Embryonic facial prominence (tissue), 1 donor: Measurements from ENCODE around the gene DCST2.

Experiments
- DNase-seq: peaks from one replicate; pipeline ENCODE4 v3.0.0-alpha.2; 2016; ENCODE audit errors: extremely low spot score

Gene DCST2

DNA sequence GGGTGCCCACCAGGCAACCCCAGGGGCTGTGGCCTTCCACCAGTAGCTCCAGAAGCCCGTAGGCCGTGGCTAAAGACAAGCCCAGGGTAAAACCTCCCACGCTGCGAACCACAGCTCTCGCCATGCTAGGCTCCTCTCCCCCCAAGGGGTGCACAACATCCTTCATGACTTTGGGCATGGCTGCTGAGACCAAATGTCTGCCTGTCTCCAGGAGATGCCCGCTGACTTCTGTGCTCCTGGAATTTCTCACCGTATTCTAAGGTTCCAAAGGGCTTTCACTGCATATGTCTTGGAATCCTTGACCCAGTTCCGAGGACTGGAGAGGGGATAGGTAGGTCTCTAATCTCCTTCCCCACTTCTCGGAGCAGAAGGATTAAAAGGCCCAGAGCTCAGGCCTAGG is at the start of gene DCST2, which contains the start of gene DCST1:
TSS of gene DCST2 (minus strand) at position 258 of the 400 bp plus-strand sequence. CDS start at position 178, 80 bp downstream.
TSS of gene DCST1 (plus strand) at position 301 of the 400 bp plus-strand sequence. CDS start 213 bp downstream, outside the sequence.
- DNase-seq, result no peak

DNA sequence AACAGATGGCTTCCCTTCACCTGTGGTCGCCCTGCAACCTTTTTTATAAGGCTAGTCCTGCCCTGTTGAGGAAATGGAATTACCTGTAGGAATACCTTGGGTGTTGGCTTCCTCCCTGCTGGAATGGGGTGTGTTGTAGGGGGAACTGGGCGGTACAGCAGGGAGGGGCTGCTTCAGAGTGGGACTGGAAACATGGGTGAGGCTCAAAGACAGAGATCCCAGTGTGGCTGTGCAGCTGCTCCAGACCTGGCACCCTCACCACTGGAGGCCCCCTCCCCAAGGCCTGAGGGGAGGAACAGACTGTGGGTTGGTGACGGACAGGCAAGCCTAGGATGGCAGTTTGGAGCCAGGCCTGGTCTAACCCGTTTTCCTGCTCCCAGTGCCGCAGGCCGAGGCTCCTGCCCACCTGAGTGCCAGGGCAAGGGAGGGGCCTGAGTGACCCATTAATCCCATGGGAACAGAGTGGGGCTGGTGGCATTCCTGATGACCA is 49.5 kb upstream of the DCST2 start:
- DNase-seq, result no peak

DNA sequence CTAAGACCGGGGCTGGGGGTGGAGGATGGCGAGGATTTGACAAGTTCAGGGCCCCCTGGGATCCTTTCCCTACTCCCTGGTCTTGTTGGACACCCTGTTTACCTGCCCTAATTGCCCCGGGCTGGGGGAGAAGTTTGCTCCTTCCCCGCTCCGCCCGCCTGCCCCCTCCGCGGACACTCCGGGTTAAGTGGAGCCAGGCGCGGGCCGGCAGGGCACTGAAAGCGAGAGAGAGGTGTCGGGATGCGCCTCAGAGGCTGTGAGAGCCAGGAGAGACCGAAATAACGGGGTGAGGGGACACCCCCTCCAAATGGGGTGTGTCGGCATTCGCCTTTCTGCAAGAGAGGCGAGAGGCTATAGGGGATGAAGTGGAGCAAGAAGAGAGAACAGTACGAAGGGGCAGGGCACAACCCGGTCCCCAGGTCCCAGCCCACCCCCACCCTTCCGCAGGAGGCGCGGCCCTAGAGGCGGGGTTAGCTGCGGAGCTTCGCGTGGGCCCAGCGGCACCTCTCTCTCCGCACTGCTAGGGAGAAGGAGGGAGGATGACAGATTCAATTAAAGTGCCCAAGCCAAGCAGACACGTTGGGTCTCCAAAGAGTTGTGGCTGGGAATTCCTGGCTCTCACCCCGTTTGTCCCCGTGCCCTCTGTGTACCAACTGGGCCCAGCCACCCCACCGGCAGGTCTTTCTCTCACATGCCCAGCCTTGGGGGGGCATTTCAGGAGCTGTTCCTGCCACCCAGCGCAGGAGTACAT is 48.9 kb upstream of the DCST2 start:
- no peak for DNase-seq

DNA sequence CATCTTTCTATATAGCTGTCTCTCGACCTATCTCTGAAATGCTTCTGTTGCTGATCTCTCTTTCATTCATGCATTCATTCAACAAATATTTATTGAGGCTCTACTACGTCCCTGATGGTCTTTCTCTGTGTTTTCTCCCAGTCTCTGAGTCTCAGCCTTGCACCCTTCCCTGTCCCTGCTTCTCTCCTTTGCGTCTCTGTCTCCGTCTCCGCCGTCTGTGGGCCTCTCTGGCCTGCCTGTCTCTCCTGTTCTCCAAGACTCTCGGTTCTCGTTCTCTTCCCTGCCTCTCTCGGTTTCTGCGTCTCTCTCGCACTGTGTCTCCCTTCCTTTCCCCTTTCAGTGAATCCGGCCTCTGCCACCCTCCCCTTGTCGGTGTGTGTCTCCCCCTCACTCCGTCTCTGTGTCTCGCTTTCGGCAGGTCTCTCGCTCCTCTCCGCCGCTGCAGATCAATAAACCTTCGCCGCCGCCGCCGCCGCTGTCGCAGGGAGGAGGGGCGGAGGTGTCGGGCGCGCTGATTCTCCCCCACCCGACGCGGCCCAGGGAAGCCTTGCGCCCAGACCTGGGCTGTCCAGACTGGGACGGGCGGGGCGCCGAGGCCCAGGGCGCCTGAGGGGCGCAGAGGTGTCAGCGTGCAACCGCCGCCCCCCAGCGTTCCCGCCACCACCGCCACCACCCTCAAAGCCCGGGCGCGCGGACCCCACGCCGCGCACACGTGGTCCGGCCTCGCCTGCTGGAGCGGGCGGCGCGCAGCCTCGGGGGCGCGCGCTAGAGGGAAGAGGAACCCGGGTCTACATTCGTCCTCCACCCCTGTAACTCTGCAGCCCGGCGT is 48.1 kb upstream of the DCST2 start:
- DNase-seq, result no peak

DNA sequence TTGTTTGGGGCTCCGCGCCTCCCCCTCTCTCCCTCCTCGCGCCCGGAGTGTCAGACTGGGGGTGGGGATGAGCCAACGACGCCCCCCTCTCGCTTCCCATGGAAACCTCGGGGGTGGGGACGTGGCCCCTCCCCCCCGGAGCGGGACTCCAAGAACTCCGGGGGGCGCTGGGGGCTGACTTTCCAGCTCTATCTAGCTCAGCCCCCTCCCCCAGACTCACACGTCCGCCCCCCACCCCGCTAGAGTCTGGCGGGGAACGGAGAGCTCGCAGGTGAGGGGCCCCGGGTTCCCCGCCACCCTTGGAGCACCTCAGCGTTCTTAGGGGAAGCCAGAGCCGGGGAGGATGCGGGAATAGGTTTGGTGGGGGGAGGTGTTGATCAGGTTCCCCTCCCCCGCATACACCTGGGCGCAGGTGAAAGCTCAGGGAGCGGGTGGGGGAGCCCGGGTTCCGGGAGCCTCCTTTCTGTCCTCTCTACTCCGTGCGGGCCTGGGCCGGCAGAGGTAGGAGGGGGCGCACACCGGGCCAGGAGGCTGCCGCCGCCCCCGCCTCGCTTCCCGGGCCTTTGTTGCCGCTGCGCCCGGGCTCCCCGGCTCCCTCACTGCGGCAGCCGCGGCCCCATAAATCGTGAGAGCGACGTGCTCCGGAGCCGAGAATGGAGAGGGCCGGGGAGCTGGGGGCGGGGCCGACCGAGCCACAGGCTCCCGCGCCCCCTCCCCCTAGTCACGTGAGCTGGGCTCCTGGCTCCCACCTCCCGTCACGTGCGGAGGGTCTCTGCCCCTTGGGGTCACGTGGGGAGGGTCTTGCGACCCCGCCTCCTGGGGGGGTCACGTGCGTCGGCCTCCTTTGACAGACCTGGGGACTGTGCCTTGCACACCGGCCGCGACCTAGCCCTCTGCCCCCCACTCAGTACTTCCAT is 47.0 kb upstream of the DCST2 start:
- peak; percentile 75 for DNase-seq

DNA sequence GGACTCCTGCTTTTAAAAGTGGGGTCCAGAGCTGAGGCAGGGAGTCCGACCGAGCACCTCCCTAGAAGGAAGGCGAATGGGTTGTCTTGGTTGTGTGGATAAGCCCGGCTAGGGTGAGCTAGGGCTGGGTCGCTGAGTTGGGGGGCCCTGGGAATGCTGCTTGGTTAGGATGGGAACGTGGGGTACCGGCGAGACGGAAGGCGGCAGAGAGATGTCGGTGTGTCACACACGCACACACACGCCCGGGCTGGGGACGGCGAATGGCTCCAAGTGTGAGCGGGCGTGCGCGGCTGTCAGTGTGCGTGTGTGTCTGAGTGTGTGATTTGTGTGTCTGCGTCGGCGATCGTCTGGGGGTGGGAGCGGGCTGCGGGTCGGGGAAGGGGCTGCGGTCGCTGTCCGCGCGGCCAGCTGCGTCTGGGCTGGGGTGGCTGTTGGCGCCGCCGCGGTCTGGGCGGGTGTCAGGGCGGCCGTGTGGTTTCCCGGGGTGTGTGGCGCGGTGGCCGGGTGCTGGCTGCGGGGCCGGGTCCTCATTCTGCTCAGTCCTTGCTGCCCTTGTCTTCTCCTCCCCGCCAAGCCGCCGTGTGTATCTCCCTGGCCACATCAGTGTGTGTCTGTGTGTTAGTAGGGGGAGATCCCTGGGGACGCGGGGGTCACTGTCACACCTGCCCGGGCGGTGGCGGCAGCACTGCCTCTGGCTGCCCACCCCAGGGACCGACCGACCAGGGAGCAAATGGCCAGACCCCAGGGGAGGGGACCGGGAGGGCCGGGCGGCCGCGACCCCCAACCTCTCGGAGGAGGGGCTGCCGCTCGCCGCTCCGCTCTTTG is 46.1 kb upstream of the DCST2 start:
- no peak for DNase-seq

DNA sequence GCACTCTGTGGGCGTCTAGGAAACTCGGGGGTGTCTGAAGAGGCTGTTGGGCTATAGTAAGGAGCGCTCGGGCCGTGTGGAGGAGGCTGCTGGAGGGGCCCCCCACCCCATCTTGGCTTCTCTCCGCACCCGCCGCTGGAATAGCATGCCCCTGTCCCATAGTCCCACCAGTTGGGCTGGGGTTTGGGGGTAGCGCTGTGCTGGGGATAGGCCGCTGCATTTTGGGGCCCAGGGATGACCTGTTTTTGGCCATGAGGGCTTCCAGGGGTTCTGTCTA is 45.6 kb upstream of the DCST2 start:
- DNase-seq, result no peak

DNA sequence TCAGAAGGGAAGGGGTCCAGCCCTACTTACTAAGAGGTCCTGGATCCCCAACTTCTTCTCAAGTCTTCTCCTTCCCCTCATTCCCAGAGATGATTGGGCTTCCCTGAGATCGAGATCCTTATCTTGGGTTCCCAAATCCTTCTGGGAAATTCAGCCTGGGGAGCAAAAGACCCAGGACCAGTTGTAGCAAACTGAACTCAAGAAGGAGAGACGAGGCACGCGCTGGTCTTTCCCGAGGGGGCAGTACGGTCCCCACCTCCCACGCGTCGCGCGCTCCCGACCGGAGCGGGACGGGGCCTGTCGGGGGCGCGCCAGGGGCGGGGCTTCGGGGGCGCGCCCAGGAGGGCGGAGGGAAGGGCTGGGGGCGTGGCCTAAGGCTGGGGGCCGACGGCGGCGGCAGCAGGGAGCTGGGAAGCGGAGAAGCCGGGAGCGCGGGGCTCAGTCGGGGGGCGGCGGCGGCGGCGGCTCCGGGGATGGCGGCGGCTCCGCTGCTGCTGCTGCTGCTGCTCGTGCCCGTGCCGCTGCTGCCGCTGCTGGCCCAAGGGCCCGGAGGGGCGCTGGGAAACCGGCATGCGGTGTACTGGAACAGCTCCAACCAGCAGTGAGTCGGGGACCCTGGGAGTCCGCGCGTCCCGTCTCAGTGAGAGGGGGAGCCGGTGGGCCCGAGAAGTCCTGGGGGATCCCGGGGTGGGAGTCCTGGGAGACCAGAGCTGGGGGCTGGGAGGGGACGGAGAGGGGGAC is 45.1 kb upstream of the DCST2 start, which contains the start of gene EFNA3:
TSS of gene EFNA3 (plus strand) at position 369 of the 741 bp plus-strand sequence. CDS start at position 474, 105 bp downstream.
- DNase-seq, result no peak

DNA sequence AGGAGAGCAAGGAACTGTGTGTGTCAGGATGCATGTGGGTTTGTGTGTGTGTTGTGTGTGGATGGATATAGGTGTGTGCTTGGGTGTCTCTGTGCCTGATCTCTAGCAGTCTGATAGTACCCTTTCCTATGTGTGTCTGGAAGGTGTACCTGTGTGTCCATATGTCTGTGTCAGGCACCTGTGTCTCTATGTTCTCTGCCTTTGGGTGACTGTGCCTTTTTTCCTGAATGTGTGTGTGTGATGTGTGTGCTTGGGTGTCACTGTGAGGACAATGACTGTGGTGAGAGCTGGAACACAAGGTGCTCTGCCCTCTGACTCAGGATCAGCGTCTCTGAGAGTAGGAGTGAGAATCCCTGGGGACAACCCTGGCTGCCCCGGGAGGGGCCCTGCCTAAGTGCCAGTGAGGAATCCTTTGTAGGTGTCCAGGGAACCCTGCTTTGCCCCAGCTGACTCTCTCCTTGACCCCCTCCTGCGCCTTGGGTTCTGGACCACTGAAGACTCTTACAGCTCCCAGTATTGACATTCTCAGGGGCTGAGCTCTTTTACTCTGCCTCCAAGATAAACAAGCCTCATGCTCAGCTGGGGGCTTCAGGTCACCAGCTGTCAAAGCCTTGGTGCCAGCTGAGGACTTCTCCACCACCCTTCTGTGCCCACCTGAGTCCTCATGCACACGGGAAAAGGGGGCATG is 44.3 kb upstream of the DCST2 start:
- DNase-seq, result no peak

DNA sequence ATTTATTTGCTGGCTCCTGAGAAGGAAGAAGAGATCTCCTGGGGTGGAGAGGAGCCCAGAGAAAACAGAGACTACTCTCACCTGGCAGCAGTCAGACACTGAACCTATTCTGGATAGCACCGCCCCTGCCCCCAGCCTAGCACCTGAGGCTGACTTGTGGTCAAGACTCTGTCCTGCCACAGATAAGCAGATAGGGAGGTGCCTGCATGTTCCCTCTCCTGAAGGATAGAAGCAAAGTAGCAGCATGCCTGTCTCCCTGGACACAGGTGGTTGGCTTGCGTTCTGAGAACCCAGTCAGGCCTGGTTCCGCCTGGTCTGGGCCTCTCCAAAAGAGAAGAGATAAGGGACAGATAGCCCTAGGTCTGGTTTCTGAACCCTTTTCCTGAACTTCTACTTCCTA is 43.8 kb upstream of the DCST2 start:
- no peak for DNase-seq

DNA sequence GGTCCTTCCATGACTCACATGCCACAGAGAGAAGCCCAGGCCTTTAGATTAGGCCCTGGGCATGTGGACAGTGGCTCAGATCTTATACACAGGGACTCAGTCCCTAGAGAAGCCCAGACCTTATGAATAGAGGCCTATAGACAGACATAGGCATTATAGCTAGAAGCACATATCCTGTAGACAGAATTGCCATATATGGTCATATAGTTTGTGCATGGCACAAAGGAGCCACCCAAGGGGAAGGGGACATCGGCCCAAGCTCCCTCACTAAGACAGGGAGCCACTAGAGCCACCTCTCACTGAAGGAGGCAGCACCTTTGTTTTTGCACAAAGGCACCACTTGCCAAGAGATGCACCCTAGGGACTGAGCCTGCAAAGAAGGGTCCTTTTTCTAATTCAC is 42.8 kb upstream of the DCST2 start:
- DNase-seq, result no peak

DNA sequence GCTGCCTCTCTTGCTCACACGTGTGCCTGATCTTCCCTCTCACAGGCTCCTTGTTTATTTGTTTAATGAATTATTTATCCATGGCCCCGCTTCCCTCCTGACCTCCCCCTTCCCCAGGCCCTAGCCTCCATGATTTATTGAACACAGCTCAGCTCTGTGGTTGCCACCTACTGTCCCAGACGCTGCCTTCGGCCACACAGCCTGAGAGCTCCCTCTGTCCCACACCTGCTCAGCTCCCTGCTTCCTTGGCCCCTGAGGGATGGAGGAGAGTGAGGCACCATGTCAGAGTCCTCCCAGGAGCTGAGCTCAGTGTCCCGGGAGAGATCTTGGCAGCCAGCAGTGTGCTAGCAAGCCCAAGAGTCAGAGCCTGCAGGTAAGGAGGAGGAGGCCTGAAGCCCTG is 42.0 kb upstream of the DCST2 start:
- DNase-seq, result no peak

DNA sequence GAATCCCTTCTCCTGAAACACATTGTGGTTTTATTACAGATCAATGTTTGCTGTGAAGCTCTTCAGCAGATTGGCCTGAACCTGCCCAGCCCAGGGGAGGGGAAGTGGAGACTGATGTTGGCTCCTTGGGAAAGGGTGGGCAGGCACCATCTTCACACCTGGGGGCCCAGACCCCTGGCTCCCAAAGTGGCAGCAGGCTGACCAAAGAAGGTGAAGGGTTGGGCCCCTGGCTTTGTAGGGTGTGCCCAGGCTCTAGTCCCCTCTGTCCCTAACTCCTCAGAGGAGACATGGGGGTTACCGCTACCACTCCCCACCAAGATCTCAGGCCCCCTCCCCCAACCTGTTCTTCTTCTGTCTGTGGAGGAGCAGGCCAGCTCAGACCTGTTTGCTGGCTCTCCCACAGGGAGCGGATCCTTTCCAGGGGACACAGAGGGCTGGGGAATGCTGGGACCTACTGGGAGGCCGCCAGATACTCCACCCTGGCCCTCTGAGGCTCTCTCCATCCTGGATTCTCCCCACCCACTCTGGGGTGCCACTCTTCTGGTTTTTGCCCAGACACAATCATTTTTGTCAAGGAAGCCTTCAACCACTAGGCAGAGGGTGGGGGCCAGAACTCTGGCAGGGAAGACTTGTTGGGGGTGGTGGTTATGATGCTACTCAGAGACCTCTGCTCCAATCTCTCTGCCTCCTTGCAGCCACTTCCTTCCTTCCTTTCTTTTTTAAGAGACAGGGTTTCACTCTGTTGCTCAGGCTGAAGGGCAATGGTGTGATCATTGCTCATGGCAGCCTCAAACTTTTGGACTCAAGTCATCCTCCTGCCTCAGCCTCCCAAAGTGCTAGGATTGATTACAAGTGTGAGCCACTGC is 40.0 kb upstream of the DCST2 start:
- no peak for DNase-seq

DNA sequence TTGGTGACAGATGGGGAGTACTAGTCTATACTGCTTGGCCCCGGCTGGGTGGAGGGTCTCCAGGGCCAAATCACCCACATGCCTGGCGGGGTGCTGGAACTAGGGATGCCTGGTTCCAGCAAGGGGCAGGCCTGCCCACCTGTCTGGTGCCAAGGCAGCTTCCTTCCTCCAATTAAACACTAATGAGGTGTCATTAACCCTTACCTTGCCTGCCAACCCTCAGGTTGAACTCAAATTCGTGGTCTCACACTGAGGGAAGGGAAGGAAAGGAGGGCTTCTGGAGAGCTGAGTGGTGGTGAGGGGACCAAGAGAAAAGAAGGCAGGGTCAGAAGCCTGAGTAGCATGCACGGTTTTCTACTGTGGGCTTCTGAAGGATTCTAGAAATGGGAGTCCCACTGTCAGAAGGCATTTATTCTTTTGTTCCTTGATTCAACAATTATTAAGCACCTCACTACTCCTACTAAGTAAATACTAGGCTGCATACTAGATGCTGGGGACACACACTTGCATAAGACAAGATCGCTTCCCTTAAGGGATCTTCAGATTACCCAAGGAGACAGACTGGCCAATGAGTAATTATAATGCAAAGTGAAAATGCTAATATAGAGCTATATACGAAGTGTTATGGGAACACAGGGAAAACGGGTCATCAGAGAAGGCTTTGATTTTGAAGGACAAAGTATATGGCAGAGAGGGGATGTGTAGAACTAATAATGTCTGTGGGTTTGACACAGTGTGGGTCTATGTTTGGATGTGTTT is 39.1 kb upstream of the DCST2 start:
- no peak for DNase-seq

DNA sequence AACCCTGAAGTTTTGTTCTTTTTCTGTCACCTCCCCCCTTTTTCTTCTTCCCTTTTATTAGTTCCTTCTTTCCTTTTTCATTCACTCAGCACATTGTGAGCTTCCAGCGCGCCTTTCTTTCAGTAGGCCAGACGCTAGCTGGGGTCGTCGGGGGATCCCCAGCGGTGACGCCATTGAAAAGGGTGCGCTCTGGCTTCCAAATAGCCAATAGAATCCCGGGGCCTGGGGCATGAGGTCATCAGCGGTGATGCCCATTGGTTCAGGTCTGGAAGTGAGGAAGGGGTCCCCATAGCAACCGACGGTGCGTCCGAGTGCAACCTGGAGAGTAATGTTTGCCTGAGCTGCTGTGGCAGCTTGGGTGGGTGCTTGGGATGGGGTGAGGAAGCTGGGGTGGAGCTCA is 38.1 kb upstream of the DCST2 start:
- DNase-seq, result no peak

DNA sequence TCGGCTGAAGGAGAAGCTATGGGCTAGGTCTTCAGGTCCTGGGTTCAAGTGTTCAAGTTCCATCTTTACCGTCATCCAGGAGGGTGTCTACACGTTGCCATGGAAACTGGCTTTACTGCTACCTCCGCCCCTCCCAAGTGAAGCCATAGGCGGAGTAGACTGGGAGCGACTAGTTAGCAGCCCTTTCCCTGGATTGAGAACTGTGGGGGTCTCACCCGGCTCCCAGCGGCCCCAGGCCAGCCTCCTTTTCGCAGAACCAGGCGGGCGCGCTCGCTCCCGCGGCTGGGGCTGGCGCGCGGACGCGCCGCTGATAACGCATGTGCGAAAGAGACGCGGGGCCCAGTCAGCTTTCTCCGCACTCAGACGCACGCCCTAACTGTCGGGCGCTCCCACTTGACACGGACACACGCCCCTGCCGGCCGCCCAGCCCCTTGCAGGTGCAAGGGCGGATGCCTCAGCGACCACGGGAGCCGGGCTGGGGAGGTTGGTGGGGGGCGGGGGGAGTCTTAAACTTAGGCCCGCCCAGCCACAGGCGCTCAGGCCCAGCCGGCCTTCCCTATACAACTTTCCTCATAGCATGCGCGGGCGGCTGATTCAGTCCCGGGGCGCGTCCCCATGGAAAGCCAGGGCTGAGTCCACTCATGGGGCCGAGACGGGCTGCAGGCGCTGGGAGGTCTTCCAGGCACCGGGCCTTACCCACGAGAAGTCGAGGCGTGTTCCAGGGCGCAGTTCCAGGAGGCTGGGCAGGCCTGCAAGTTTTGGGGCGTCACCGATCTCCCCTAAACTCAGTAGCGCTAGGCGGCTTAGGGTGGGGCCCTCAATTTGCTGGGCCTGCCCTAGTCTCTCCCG is 37.4 kb upstream of the DCST2 start:
- DNase-seq, result no peak

DNA sequence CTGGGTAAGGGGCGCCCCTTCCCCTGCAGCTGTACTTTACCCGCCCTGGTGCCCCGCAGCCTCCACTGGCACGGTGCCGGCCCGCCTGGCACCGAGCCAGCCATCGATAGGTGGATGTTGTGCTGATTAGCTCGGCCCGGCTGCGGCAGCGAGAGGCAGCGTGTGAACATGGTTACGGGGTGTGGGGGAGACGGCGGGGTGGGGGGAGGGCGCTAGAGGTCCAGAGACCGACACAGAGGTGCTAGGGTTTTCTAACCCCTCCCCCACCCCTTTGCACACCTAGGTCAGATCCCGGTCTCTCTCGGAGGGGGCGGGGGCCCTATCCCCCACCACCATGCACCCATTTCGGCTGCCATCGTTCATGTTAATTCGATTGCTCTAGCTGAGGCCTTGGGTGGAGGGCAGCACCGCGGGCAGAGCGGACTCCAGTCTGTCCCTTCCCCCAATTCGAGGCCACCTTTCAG is 36.6 kb upstream of the DCST2 start:
- no peak for DNase-seq
